Measurements from ENCODE around the gene CBX8.

GRCh38 chr17:79844869-79845600, 48.2 kb upstream of the CBX8 start:
- TF ChIP-seq POLR2AphosphoS5 (IDR thresholded peaks at IDR 0.05; ENCODE audit: borderline replicate concordance, low read depth, low read length): no peak
- no peak for TF ChIP-seq EZH2 (IDR thresholded peaks at IDR 0.05)

Data from SK-N-MC (cell line).